ENCODE results near the gene DNAI2.

DNAI2 gene

GRCh38 chr17:74354561-74354960 is 80.5 kb downstream of the DNAI2 start:
- no peak for TF ChIP-seq POU6F1 (CRISPR knock-in tag; IDR thresholded peaks at IDR 0.05; ENCODE audit: borderline replicate concordance, low read depth)
- TF ChIP-seq, protein P1, sequence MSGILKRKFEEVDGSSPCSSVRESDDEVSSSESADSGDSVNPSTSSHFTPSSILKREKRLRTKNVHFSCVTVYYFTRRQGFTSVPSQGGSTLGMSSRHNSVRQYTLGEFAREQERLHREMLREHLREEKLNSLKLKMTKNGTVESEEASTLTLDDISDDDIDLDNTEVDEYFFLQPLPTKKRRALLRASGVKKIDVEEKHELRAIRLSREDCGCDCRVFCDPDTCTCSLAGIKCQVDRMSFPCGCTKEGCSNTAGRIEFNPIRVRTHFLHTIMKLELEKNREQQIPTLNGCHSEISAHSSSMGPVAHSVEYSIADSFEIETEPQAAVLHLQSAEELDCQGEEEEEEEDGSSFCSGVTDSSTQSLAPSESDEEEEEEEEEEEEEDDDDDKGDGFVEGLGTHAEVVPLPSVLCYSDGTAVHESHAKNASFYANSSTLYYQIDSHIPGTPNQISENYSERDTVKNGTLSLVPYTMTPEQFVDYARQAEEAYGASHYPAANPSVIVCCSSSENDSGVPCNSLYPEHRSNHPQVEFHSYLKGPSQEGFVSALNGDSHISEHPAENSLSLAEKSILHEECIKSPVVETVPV (CRISPR knock-in tag; IDR thresholded peaks at IDR 0.05): no peak
- ATAC-seq: no peak

DNA sequence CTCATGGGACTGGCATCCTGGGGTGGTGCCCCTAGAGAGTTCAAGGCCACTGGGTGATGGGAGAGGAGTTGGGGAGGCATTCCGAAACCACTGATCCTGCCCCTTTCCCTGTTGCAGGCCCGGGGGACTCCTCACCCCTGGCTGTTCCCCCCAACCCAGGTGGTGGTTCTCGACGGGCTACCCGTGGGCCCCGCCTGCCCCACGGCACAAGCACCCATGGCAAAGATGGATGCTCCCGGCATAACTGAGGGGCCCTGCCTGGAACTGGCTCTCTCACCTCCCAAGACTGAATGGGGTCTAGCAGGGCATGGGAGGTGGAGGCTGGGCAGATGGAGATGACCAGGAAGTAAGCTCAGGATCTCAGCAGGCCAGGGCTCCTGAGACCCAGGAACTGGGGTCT is 81.0 kb downstream of the DNAI2 start:
- ATAC-seq: no peak
- TF ChIP-seq ZC3H10 (CRISPR knock-in tag; IDR thresholded peaks at IDR 0.05) (no peak), ZNF70 (CRISPR knock-in tag; IDR thresholded peaks at IDR 0.05) (no peak), TCF4 (CRISPR knock-in tag; IDR thresholded peaks at IDR 0.05; ENCODE audit: borderline replicate concordance) (no peak), ZFP3 (CRISPR knock-in tag; IDR thresholded peaks at IDR 0.05) (no peak), RARB (CRISPR knock-in tag; IDR thresholded peaks at IDR 0.05) (no peak), PATZ1 (CRISPR knock-in tag; IDR thresholded peaks at IDR 0.05; ENCODE audit: borderline replicate concordance) (no peak), GLIS3 (CRISPR knock-in tag; IDR thresholded peaks at IDR 0.05) (no peak), ISL1 (CRISPR knock-in tag; IDR thresholded peaks at IDR 0.05) (no peak), PPARA (CRISPR knock-in tag; IDR thresholded peaks at IDR 0.05; ENCODE audit: borderline replicate concordance) (no peak)

DNA sequence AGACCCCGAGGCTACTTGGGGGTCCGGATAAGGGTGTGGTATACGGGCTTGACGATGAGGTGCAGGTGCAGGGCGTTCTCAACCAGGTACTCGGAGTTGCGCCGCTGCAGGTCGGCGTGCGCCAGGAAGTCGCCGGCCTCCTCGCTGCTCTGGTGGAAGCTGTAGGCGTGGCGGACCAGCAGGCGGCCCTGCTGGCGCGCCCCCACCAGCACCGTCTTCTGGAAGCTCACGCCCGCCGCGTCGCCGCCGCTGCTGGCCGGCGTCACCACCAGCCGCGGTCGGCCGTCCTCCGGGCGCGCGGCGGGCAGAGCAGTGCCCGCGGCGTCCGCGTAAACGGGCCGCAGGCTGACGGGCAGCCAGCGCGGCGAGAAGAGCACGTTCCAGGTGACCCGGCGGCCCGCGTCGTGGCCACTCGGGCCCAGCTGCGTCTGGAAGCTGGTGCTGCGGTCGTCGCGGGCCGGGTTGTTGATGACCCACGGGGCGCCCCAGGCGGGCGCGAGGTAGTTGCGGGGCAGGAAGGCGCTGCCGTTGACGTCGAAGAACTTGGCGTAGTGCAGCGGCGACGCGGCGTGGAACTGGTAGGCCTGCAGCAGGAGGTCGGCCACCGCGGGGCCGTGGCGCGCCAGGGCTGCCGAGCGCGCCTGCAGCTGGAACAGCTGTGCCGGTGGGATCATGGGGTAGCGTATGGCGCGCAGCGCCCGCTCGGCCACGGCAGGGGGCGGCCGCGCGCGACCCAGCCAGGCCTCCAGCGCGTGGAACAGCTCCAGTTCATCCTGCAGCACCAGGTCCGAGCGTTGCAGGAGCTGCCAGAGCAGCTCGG is 82.8 kb downstream of the DNAI2 start:
- ATAC-seq: no peak
- TF ChIP-seq ZFP30 (CRISPR knock-in tag; IDR thresholded peaks at IDR 0.05): no peak
- TF ChIP-seq ESRRG (CRISPR knock-in tag; IDR thresholded peaks at IDR 0.05): no peak
- no peak for TF ChIP-seq ISL1 (CRISPR knock-in tag; IDR thresholded peaks at IDR 0.05)
- TF ChIP-seq TOX (CRISPR knock-in tag; IDR thresholded peaks at IDR 0.05; ENCODE audit: borderline replicate concordance): no peak
- no peak for TF ChIP-seq ZFP3 (CRISPR knock-in tag; IDR thresholded peaks at IDR 0.05)
- TF ChIP-seq, protein P2, sequence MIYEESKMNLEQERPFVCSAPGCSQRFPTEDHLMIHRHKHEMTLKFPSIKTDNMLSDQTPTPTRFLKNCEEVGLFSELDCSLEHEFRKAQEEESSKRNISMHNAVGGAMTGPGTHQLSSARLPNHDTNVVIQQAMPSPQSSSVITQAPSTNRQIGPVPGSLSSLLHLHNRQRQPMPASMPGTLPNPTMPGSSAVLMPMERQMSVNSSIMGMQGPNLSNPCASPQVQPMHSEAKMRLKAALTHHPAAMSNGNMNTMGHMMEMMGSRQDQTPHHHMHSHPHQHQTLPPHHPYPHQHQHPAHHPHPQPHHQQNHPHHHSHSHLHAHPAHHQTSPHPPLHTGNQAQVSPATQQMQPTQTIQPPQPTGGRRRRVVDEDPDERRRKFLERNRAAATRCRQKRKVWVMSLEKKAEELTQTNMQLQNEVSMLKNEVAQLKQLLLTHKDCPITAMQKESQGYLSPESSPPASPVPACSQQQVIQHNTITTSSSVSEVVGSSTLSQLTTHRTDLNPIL (CRISPR knock-in tag; IDR thresholded peaks at IDR 0.05; ENCODE audit: low read depth): no peak
- no peak for TF ChIP-seq RARB (CRISPR knock-in tag; IDR thresholded peaks at IDR 0.05)
- TF ChIP-seq, protein P3, sequence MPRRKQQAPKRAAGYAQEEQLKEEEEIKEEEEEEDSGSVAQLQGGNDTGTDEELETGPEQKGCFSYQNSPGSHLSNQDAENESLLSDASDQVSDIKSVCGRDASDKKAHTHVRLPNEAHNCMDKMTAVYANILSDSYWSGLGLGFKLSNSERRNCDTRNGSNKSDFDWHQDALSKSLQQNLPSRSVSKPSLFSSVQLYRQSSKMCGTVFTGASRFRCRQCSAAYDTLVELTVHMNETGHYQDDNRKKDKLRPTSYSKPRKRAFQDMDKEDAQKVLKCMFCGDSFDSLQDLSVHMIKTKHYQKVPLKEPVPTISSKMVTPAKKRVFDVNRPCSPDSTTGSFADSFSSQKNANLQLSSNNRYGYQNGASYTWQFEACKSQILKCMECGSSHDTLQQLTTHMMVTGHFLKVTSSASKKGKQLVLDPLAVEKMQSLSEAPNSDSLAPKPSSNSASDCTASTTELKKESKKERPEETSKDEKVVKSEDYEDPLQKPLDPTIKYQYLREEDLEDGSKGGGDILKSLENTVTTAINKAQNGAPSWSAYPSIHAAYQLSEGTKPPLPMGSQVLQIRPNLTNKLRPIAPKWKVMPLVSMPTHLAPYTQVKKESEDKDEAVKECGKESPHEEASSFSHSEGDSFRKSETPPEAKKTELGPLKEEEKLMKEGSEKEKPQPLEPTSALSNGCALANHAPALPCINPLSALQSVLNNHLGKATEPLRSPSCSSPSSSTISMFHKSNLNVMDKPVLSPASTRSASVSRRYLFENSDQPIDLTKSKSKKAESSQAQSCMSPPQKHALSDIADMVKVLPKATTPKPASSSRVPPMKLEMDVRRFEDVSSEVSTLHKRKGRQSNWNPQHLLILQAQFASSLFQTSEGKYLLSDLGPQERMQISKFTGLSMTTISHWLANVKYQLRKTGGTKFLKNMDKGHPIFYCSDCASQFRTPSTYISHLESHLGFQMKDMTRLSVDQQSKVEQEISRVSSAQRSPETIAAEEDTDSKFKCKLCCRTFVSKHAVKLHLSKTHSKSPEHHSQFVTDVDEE (CRISPR knock-in tag; IDR thresholded peaks at IDR 0.05): no peak
- TF ChIP-seq PPARA (CRISPR knock-in tag; IDR thresholded peaks at IDR 0.05; ENCODE audit: borderline replicate concordance): no peak
- no peak for TF ChIP-seq OSR1 (CRISPR knock-in tag; IDR thresholded peaks at IDR 0.05)
- no peak for TF ChIP-seq ARNTL (CRISPR knock-in tag; IDR thresholded peaks at IDR 0.05; ENCODE audit: borderline replicate concordance, low read depth)
- no peak for TF ChIP-seq ZNF70 (CRISPR knock-in tag; IDR thresholded peaks at IDR 0.05)
- no peak for TF ChIP-seq CSDC2 (CRISPR knock-in tag; IDR thresholded peaks at IDR 0.05)
- no peak for TF ChIP-seq PATZ1 (CRISPR knock-in tag; IDR thresholded peaks at IDR 0.05; ENCODE audit: borderline replicate concordance)
- no peak for TF ChIP-seq ZNF8 (CRISPR knock-in tag; IDR thresholded peaks at IDR 0.05)
- TF ChIP-seq BACH2 (CRISPR knock-in tag; IDR thresholded peaks at IDR 0.05; ENCODE audit: borderline replicate concordance): no peak
- TF ChIP-seq TCF4 (CRISPR knock-in tag; IDR thresholded peaks at IDR 0.05; ENCODE audit: borderline replicate concordance): no peak
- TF ChIP-seq GLIS3 (CRISPR knock-in tag; IDR thresholded peaks at IDR 0.05): no peak

All from SK-N-SH treated with all-trans-retinoic acid at 6 μM for 48 hours (cell line).